Measurements from ENCODE around the gene EFNA3. TPM values are rescaled to one million over a fixed set of nuclear protein-coding genes. Genes with fewer than 3 reads are reported as not detected.

Gene EFNA3
- total RNA-seq, 1 donor from 2014 or later = 2.9 TPM

DNA sequence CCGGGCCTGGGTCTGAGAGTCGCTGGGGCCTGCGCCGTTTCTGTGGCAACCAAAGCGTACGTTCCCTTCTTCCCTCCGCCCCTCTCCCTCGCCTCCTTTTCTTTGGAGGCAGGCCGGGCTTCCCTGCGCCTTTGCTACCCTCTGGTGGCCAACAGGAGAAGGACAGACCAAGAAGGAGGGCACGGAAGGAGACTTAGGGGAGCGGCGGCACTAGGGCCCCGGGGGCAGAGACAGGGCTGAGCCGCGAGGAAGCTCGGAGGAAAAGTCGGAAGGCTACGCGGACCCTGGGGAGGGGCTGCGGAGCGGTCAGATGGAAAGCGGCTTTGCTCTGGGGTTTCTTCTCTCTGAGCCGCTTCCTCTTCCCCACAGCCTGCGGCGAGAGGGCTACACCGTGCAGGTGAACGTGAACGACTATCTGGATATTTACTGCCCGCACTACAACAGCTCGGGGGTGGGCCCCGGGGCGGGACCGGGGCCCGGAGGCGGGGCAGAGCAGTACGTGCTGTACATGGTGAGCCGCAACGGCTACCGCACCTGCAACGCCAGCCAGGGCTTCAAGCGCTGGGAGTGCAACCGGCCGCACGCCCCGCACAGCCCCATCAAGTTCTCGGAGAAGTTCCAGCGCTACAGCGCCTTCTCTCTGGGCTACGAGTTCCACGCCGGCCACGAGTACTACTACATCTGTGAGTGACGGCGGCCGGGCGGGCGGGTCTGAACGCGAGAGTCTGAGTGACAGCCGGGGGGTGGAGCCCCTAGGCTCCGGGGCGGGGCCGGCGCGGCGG, 6.3 kb downstream of the EFNA3 start:
- Mint-ChIP-seq H3K4me1 (ENCODE audit: low read depth, unreplicated experiment) (peaks cover 9% of the 10 kb centered on the region), H3K36me3 (ENCODE audit: low read depth, unreplicated experiment) (peaks cover 2% of the 10 kb centered on the region), H3K27ac (ENCODE audit: unreplicated experiment) (peak overlapping the region; percentile 83), H3K9me3 (ENCODE audit: unreplicated experiment) (no peaks in the 10 kb centered on the region), H3K27me3 (ENCODE audit: low read depth, unreplicated experiment) (peaks cover 31% of the 10 kb centered on the region), H3K4me3 (ENCODE audit: unreplicated experiment) (peak overlapping the region; percentile 92)
- Histone ChIP-seq H3K4me2 (ENCODE audit: low read length) (peak overlapping the region; percentile 93), H3K27me3 (ENCODE audit: insufficient read depth, low read length) (peaks cover 33% of the 10 kb centered on the region), H2AFZ (ENCODE audit: low read depth, low read length) (peak overlapping the region; percentile 94), H3K27ac (ENCODE audit: low read depth, low read length) (peak overlapping the region; percentile 36), H3K4me1 (ENCODE audit: insufficient read depth, low read length) (peaks cover 15% of the 10 kb centered on the region), H3K9me3 (ENCODE audit: insufficient read depth, low read depth, low read length) (no peaks in the 10 kb centered on the region), H4K20me1 (ENCODE audit: insufficient read depth, low read length) (peaks cover 13% of the 10 kb centered on the region), H3K9ac (ENCODE audit: low read length) (peak overlapping the region; percentile 71), H3K79me2 (ENCODE audit: insufficient read depth, low read length) (no peaks in the 10 kb centered on the region), H3K4me3 (ENCODE audit: insufficient read depth, low read depth, low read length) (peak overlapping the region; percentile 82), H3K36me3 (ENCODE audit: insufficient read depth, low read length) (no peaks in the 10 kb centered on the region)
- TF ChIP-seq, protein P1, sequence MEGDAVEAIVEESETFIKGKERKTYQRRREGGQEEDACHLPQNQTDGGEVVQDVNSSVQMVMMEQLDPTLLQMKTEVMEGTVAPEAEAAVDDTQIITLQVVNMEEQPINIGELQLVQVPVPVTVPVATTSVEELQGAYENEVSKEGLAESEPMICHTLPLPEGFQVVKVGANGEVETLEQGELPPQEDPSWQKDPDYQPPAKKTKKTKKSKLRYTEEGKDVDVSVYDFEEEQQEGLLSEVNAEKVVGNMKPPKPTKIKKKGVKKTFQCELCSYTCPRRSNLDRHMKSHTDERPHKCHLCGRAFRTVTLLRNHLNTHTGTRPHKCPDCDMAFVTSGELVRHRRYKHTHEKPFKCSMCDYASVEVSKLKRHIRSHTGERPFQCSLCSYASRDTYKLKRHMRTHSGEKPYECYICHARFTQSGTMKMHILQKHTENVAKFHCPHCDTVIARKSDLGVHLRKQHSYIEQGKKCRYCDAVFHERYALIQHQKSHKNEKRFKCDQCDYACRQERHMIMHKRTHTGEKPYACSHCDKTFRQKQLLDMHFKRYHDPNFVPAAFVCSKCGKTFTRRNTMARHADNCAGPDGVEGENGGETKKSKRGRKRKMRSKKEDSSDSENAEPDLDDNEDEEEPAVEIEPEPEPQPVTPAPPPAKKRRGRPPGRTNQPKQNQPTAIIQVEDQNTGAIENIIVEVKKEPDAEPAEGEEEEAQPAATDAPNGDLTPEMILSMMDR (IDR thresholded peaks at IDR 0.05; ENCODE audit: insufficient read depth, low read depth, low read length) = peak; percentile 68
- no peak for TF ChIP-seq EZH2 (IDR thresholded peaks at IDR 0.05; ENCODE audit: insufficient read depth, low read length)
- FAIRE-seq (no peak), DNase-seq (ENCODE audit: low read depth) (peak; percentile 76)

DNA sequence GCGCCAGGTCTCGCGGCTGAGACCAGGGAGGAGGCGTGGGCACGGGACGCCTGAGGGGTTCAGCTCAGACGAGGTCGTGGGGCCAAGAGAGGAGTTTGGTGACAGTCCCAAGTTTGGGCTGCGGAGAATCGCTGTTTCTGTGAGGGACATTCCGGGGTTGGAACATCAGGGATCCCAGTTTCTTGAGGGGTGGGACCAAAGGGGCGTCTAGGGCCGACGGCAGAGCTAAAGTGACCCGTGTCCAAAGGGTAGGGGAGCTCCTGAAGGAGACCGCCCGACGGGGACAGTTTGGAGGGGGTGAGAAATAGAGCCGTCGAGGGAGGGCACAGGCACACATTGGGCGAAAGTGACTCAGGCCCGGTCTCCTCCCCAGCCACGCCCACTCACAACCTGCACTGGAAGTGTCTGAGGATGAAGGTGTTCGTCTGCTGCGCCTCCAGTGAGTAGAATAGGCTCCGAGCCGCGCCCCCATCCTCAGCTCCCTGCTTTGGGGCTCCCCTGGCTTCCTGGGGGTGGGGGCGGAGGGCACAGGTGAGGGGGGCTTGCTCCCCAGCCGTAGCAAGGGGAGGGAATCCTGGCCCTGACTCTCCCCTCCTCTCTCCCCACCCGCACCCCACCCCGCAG, 7.0 kb downstream of the EFNA3 start:
- Histone ChIP-seq H3K4me2 (ENCODE audit: low read length) (peak overlapping the region; percentile 93), H3K79me2 (ENCODE audit: insufficient read depth, low read length) (no peaks in the 10 kb centered on the region), H3K4me1 (ENCODE audit: insufficient read depth, low read length) (peaks cover 15% of the 10 kb centered on the region), H4K20me1 (ENCODE audit: insufficient read depth, low read length) (peaks cover 13% of the 10 kb centered on the region), H2AFZ (ENCODE audit: low read depth, low read length) (peak overlapping the region; percentile 94), H3K4me3 (ENCODE audit: insufficient read depth, low read depth, low read length) (peak overlapping the region; percentile 82), H3K9me3 (ENCODE audit: insufficient read depth, low read depth, low read length) (no peaks in the 10 kb centered on the region), H3K36me3 (ENCODE audit: insufficient read depth, low read length) (no peaks in the 10 kb centered on the region), H3K27ac (ENCODE audit: low read depth, low read length) (peak overlapping the region; percentile 28), H3K27me3 (ENCODE audit: insufficient read depth, low read length) (peaks cover 28% of the 10 kb centered on the region), H3K9ac (ENCODE audit: low read length) (peak overlapping the region; percentile 71)
- no peaks in the 10 kb centered on the region for H3K9me3 Mint-ChIP-seq (ENCODE audit: unreplicated experiment)
- peaks cover 2% of the 10 kb centered on the region for H3K36me3 Mint-ChIP-seq (ENCODE audit: low read depth, unreplicated experiment)
- H3K27ac Mint-ChIP-seq (ENCODE audit: unreplicated experiment) = peak overlapping the region; percentile 83
- FAIRE-seq (no peak), DNase-seq (ENCODE audit: low read depth) (no peak)
- H3K4me1 Mint-ChIP-seq (ENCODE audit: low read depth, unreplicated experiment) = peaks cover 9% of the 10 kb centered on the region
- TF ChIP-seq, protein P1 (IDR thresholded peaks at IDR 0.05; ENCODE audit: insufficient read depth, low read depth, low read length) = no peak
- TF ChIP-seq EZH2 (IDR thresholded peaks at IDR 0.05; ENCODE audit: insufficient read depth, low read length) = no peak
- H3K4me3 Mint-ChIP-seq (ENCODE audit: unreplicated experiment) = peak overlapping the region; percentile 92
- peaks cover 31% of the 10 kb centered on the region for H3K27me3 Mint-ChIP-seq (ENCODE audit: low read depth, unreplicated experiment)
